Measurements from ENCODE around the gene CBFA2T2. TPM values are rescaled to one million over a fixed set of nuclear protein-coding genes. Genes with fewer than 3 reads are reported as not detected.

CBFA2T2 gene
- total and polyA plus RNA-seq, 10 of the 15 experiments (the other 5 are each of a cell fraction or from before 2014, with no cell fraction given): 0.61 to 8.6 (median 5.5) TPM

DNA sequence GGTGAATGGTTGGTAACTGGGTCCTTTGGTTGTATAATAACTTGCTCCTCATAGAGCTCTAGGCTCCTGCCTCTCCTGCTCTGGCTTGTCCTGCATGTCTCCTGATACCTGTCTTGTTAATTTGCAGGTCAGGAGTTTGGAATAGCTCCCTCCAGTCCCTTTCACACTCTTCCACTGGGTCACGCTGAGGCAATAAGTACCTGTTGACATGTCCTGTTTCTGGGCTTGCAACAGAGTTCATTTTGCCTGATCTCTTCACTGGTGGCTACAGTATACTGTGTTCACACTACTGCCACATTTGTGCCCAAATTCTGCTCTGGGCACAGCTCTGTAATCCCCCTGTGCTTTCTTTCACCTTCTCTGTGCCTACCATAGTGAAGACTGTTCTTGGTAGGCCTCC lies 146.9 kb downstream of the CBFA2T2 start:
- Histone ChIP-seq H3K4me2 (ENCODE audit: control insufficient read depth, insufficient read depth) (no peak overlapping the region), H3K9me3 (replicated peaks; ENCODE audit: control insufficient read depth, insufficient read depth, low read length) (no peaks in the 10 kb centered on the region), H3K36me3 (ENCODE audit: control insufficient read depth in 2 of 2, insufficient read depth in 2 of 2, low read length in 1 of 2) (peaks cover 2 to 9% of the 10 kb centered on the region in 2 experiments; a peak in 3 of 4 replicates), H2AFZ (ENCODE audit: control insufficient read depth, low read depth, low read length) (no peak overlapping the region), H3K4me1 (ENCODE audit: control insufficient read depth, insufficient read depth, low read length) (no peaks in the 10 kb centered on the region), H3K79me2 (ENCODE audit: control insufficient read depth, insufficient read depth, low read length) (no peaks in the 10 kb centered on the region), H3K4me3 (no peak overlapping the region), H3K27me3 (replicated peaks in 1 of 2; ENCODE audit: control insufficient read depth in 2 of 2, insufficient read depth in 2 of 2, low read length in 1 of 2) (no peaks in the 10 kb centered on the region), H4K20me1 (ENCODE audit: control insufficient read depth, insufficient read depth) (no peaks in the 10 kb centered on the region), H3K9ac (ENCODE audit: control insufficient read depth, insufficient read depth, low read length) (no peak overlapping the region), H3K27ac (ENCODE audit: control insufficient read depth, insufficient read depth) (no peak overlapping the region)
- ChIA-PET CTCF (interaction anchor here (1.0 kb wide), 1 partner anchor 17 kb away, joined by 3 read pairs; no protein-coding TSS in a partner anchor), POLR2A (interaction anchor here (0.5 to 0.6 kb wide), 2 partner anchors 120 to 259 kb away, joined by 3 read pairs; no protein-coding TSS in a partner anchor), RAD21 (ENCODE audit: unreplicated experiment) (no interaction called here), SMC1A (ENCODE audit: uncharacterized antibody, unreplicated experiment) (interaction anchor here (1.3 kb wide), 1 partner anchor 11 kb away, joined by 4 read pairs; no protein-coding TSS in a partner anchor)
- in situ Hi-C loops (cut with MboI) (no loop called here), intact Hi-C loops (cut with micrococcal nuclease; ENCODE audit: unreplicated experiment) (no loop called here)
- ATAC-seq: no peak
- no peak for FAIRE-seq
- 100% methylated on average over 1 of the region's 1 CpG for WGBS (ENCODE audit: insufficient coverage, insufficient replicate concordance, low lambda C conversion rate, missing lambda C conversion rate)
- no peak for DNase-seq (ENCODE audit: low read depth, low spot score)
- no TSS peak for BruUV-seq (replicated peaks)
- TF ChIP-seq, protein P1, sequence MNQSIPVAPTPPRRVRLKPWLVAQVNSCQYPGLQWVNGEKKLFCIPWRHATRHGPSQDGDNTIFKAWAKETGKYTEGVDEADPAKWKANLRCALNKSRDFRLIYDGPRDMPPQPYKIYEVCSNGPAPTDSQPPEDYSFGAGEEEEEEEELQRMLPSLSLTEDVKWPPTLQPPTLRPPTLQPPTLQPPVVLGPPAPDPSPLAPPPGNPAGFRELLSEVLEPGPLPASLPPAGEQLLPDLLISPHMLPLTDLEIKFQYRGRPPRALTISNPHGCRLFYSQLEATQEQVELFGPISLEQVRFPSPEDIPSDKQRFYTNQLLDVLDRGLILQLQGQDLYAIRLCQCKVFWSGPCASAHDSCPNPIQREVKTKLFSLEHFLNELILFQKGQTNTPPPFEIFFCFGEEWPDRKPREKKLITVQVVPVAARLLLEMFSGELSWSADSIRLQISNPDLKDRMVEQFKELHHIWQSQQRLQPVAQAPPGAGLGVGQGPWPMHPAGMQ (IDR thresholded peaks at IDR 0.05; ENCODE audit: borderline replicate concordance): no peak
- TF ChIP-seq ZNF622 (IDR thresholded peaks at IDR 0.05) (no peak), LARP7 (IDR thresholded peaks at IDR 0.05) (no peak), TCF12 (IDR thresholded peaks at IDR 0.05; ENCODE audit: low read depth, low read length) (no peak), SUZ12 (IDR thresholded peaks at IDR 0.05; ENCODE audit: unreplicated experiment) (no peak), RAD21 (IDR thresholded peaks at IDR 0.05; ENCODE audit: insufficient read depth, low read depth, low read length) (no peak), MEF2B (IDR thresholded peaks at IDR 0.05; ENCODE audit: partially characterized antibody, poor library complexity, severe bottlenecking) (no peak), TBL1XR1 (IDR thresholded peaks at IDR 0.05; ENCODE audit: low read depth, low read length) (no peak), SMAD1 (IDR thresholded peaks at IDR 0.05; ENCODE audit: low read depth, partially characterized antibody) (no peak), ZBED1 (IDR thresholded peaks at IDR 0.05; ENCODE audit: borderline replicate concordance) (no peak), JUNB (IDR thresholded peaks at IDR 0.05) (no peak), POLR2AphosphoS5 (IDR thresholded peaks at IDR 0.05; ENCODE audit: low read length) (no peak), PAX8 (IDR thresholded peaks at IDR 0.05) (no peak)
- TF ChIP-seq, protein P2, sequence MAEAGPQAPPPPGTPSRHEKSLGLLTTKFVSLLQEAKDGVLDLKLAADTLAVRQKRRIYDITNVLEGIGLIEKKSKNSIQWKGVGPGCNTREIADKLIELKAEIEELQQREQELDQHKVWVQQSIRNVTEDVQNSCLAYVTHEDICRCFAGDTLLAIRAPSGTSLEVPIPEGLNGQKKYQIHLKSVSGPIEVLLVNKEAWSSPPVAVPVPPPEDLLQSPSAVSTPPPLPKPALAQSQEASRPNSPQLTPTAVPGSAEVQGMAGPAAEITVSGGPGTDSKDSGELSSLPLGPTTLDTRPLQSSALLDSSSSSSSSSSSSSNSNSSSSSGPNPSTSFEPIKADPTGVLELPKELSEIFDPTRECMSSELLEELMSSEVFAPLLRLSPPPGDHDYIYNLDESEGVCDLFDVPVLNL (IDR thresholded peaks at IDR 0.05; ENCODE audit: low read depth, low read length): no peak
- TF ChIP-seq, protein P3, sequence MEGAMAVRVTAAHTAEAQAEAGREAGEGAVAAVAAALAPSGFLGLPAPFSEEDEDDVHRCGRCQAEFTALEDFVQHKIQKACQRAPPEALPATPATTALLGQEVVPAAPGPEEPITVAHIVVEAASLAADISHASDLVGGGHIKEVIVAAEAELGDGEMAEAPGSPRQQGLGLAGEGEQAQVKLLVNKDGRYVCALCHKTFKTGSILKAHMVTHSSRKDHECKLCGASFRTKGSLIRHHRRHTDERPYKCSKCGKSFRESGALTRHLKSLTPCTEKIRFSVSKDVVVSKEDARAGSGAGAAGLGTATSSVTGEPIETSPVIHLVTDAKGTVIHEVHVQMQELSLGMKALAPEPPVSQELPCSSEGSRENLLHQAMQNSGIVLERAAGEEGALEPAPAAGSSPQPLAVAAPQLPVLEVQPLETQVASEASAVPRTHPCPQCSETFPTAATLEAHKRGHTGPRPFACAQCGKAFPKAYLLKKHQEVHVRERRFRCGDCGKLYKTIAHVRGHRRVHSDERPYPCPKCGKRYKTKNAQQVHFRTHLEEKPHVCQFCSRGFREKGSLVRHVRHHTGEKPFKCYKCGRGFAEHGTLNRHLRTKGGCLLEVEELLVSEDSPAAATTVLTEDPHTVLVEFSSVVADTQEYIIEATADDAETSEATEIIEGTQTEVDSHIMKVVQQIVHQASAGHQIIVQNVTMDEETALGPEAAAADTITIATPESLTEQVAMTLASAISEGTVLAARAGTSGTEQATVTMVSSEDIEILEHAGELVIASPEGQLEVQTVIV (IDR thresholded peaks at IDR 0.05; ENCODE audit: borderline replicate concordance, partially characterized antibody): no peak
- TF ChIP-seq, protein P4, sequence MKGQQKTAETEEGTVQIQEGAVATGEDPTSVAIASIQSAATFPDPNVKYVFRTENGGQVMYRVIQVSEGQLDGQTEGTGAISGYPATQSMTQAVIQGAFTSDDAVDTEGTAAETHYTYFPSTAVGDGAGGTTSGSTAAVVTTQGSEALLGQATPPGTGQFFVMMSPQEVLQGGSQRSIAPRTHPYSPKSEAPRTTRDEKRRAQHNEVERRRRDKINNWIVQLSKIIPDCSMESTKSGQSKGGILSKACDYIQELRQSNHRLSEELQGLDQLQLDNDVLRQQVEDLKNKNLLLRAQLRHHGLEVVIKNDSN (IDR thresholded peaks at IDR 0.05; ENCODE audit: borderline replicate concordance, extremely low read length, insufficient read depth, low read depth, low read length): no peak
